GM12878 (cell line): ENCODE results near the gene ANKRD33. TPM values are rescaled to one million over a fixed set of nuclear protein-coding genes. Genes with fewer than 3 reads are reported as not detected.

Experiments used
- ATAC-seq: fragments of 200-7000 bp; cut with Tn5 transposase; 3 replicates; pipeline ENCODE4 v1.9.1; 2020; ENCODE audit warnings: mild to moderate bottlenecking, moderate library complexity
- BruUV-seq: library from RNA; stranded (reverse); fragments of 400-500 nt; replicated peaks from 2 replicates; lab custom pipeline; 2021; lab: Mats Ljungman, UMichigan
- CTCF ChIA-PET: fragments of 300-600 bp; sonication (Branson Sonifier 250); formaldehyde crosslinking; extraction: SDS; loops from one replicate; lab custom pipeline; 2021; ENCODE audit warnings: inconsistent platforms; lab: Yijun Ruan, JAX
- POLR2A ChIA-PET: fragments of 350-600 bp; formaldehyde crosslinking; extraction: SDS; loops from one replicate; lab custom pipeline; 2021; ENCODE audit warnings: inconsistent platforms; lab: Charles Lee
- RAD21 ChIA-PET: fragments of 300-600 bp; sonication (Branson Sonifier 250); formaldehyde crosslinking; loops from one replicate; lab custom pipeline; 2023; ENCODE audit warnings: antibody characterized with exemption; ENCODE audit not compliant: unreplicated experiment; lab: Charles Lee
- SMC1A ChIA-PET: fragments of 300-600 bp; sonication (Branson Sonifier 250); formaldehyde crosslinking; loops from one replicate; lab custom pipeline; 2023; ENCODE audit not compliant: unreplicated experiment, uncharacterized antibody; lab: Charles Lee
- DNase-seq: peaks from one replicate; pipeline ENCODE4 v3.0.0-alpha.2; 2011; ENCODE audit warnings: low read depth, low spot score
- FAIRE-seq: peaks from 3 replicates; lab custom pipeline; 2011; peaks lifted over from hg19 to GRCh38; lab: Jason Lieb, UNC
- H2AFZ ChIP-seq: 2 replicates; pipeline ENCODE4 v1.6.0; 2011; ENCODE audit warnings: low read depth, low read length, control low read depth; ENCODE audit not compliant: control insufficient read depth
- H3K27ac ChIP-seq: 2 replicates; pipeline ENCODE4 v1.5.1; 2011; ENCODE audit warnings: control low read depth; ENCODE audit not compliant: control insufficient read depth, insufficient read depth
- H3K27me3 ChIP-seq, 2 experiments: replicated peaks in 1 of 2; 2 replicates each; pipeline versions ENCODE4 v1.6.0 to v1.6.1; 2011; ENCODE audit warnings: low read length in 1 of 2; ENCODE audit not compliant: control insufficient read depth in 2 of 2, insufficient read depth in 2 of 2
- H3K36me3 ChIP-seq, 2 experiments: 2 replicates each; pipeline ENCODE4 v1.5.1; 2011; ENCODE audit warnings: low read length in 1 of 2; ENCODE audit not compliant: control insufficient read depth in 2 of 2, insufficient read depth in 2 of 2
- H3K4me1 ChIP-seq: 2 replicates; pipeline ENCODE4 v1.6.1; 2011; ENCODE audit warnings: mild to moderate bottlenecking, low read length, moderate library complexity, mixed read lengths; ENCODE audit not compliant: control insufficient read depth, insufficient read depth
- H3K4me2 ChIP-seq: 2 replicates; pipeline ENCODE4 v1.6.0; 2011; ENCODE audit warnings: control low read depth; ENCODE audit not compliant: control insufficient read depth, insufficient read depth
- H3K4me3 ChIP-seq: fragments of 200-600 bp; sonication (generic); 2 replicates; pipeline ENCODE4 v1.5.1; 2016
- H3K79me2 ChIP-seq: 2 replicates; pipeline ENCODE4 v1.6.0; 2011; ENCODE audit warnings: low read length; ENCODE audit not compliant: control insufficient read depth, insufficient read depth
- H3K9ac ChIP-seq: 2 replicates; pipeline ENCODE4 v1.8.0; 2011; ENCODE audit warnings: low read length, control low read depth, mixed read lengths; ENCODE audit not compliant: control insufficient read depth, insufficient read depth
- H3K9me3 ChIP-seq: replicated peaks from 3 replicates; pipeline ENCODE4 v1.5.1; 2011; ENCODE audit warnings: mild to moderate bottlenecking, low read length; ENCODE audit not compliant: control insufficient read depth, insufficient read depth
- H4K20me1 ChIP-seq: 2 replicates; pipeline ENCODE4 v1.6.0; 2011; ENCODE audit not compliant: control insufficient read depth, insufficient read depth
- ATF2 ChIP-seq: IDR thresholded peaks from 2 replicates; pipeline ENCODE4 v1.6.1; 2012; ENCODE audit warnings: low read length, inconsistent platforms
- CREB1 ChIP-seq: IDR thresholded peaks from 2 replicates; pipeline ENCODE4 v1.6.1; 2012; ENCODE audit warnings: low read depth, mild to moderate bottlenecking, inconsistent platforms
- HDAC6 ChIP-seq: fragments of 200-600 bp; sonication (generic); IDR thresholded peaks from one replicate; pipeline ENCODE4 v1.8.0; 2017; ENCODE audit warnings: antibody characterized with exemption; ENCODE audit not compliant: unreplicated experiment
- KLF5 ChIP-seq: fragments of 450-650 bp; IDR thresholded peaks from 2 replicates; pipeline ENCODE4 v1.6.1; 2014; ENCODE audit warnings: mild to moderate bottlenecking; ENCODE audit not compliant: partially characterized antibody
- PML ChIP-seq: IDR thresholded peaks from 2 replicates; pipeline ENCODE4 v1.6.1; 2012; ENCODE audit warnings: low read length, inconsistent platforms
- RELA ChIP-seq: fragments of 450-650 bp; IDR thresholded peaks from 2 replicates; pipeline ENCODE4 v1.8.0; 2014; ENCODE audit warnings: borderline replicate concordance; ENCODE audit not compliant: partially characterized antibody
- REST ChIP-seq: IDR thresholded peaks from 2 replicates; pipeline ENCODE4 v1.6.1; 2012; ENCODE audit warnings: mild to moderate bottlenecking, low read depth, low read length
- STAT1 ChIP-seq: fragments of 450-650 bp; conservative IDR thresholded peaks from 2 replicates; pipeline ENCODE4 v1.6.1; 2014; ENCODE audit warnings: antibody characterized with exemption, mild to moderate bottlenecking
- STAT3 ChIP-seq: IDR thresholded peaks from 2 replicates; pipeline ENCODE4 v1.6.1; 2011; ENCODE audit warnings: low read depth, low read length, improper control_type of control experiment
- SUPT20H ChIP-seq: IDR thresholded peaks from 2 replicates; pipeline ENCODE4 v1.6.1; 2011; ENCODE audit warnings: low read depth, mild to moderate bottlenecking, low read length, moderate library complexity, borderline replicate concordance; ENCODE audit not compliant: control insufficient read depth
- SUZ12 ChIP-seq: fragments of 200-600 bp; sonication (generic); IDR thresholded peaks from one replicate; pipeline ENCODE4 v1.6.1; 2018; ENCODE audit warnings: antibody characterized with exemption, mild to moderate bottlenecking; ENCODE audit not compliant: unreplicated experiment
- ZNF207 ChIP-seq: fragments of 450-650 bp; IDR thresholded peaks from 2 replicates; pipeline ENCODE4 v1.6.1; 2014; ENCODE audit warnings: antibody characterized with exemption, mild to moderate bottlenecking, borderline replicate concordance
- WGBS: methylation state at CpG from one replicate; pipeline ENCODE4 v1.1.6; 2016; ENCODE audit warnings: low lambda C conversion rate; ENCODE audit not compliant: insufficient replicate concordance, insufficient coverage; ENCODE audit errors: missing lambda C conversion rate; 5-methylcytosine and 5-hydroxymethylcytosine counted together
- in situ Hi-C: fragments of 300-500 bp; cut with MboI; formaldehyde crosslinking; loops from 9 replicates; pipeline ENCODE4 v1.14.3; 2018; ENCODE audit warnings: mixed read lengths
- intact Hi-C: fragments of 100-400 bp; cut with micrococcal nuclease; formaldehyde crosslinking; loops from one replicate; pipeline ENCODE4 v1.14.2; 2022; ENCODE audit not compliant: unreplicated experiment
- polyA plus RNA-seq, 11 experiments: library from polyadenylated mRNA; depleted of rRNA in 4 of 11; unstranded in 6 of 11; stranded (reverse) in 5 of 11; fragments of >200 nt; fragmentation: Nextera tagmentation in 4 of 11; fragmentation: Illumina TruSeq in 1 of 11; extraction: Ambion mirVana in 4 of 11; extraction: Trizol in 1 of 11; gene quantifications; 1 replicate in 1 of 11; 2 replicates in 10 of 11; pipeline versions ENCODE4 v1.2.1 to v1.2.3, GENCODE V29; 2011 to 2016; ENCODE audit warnings: inconsistent platforms in 2 of 11, missing spikeins in 2 of 11, low read depth in 1 of 11
- total RNA-seq, 4 experiments: library from RNA; depleted of rRNA in 3 of 4; stranded (reverse); fragments of >200 nt in 3 of 4; fragmentation: Illumina TruSeq in 1 of 4; extraction: Trizol in 1 of 4; gene quantifications; 2 replicates each; pipeline versions ENCODE4 v1.2.1 to v1.2.3, GENCODE V29; 2013 to 2021
- TF ChIP-seq, protein P1 (sequence below): IDR thresholded peaks from 2 replicates; pipeline ENCODE4 v1.6.1; 2011; ENCODE audit warnings: mild to moderate bottlenecking, low read depth, low read length, moderate library complexity; ENCODE audit not compliant: insufficient replicate concordance
- TF ChIP-seq, protein P2 (sequence below): IDR thresholded peaks from 2 replicates; pipeline ENCODE4 v1.6.1; 2012; ENCODE audit warnings: low read depth, low read length, improper control_type of control experiment
- TF ChIP-seq, protein P3 (sequence below): fragments of 150-350 bp; IDR thresholded peaks from 2 replicates; pipeline ENCODE4 v1.6.1; 2016; ENCODE audit warnings: low read depth, low read length

ANKRD33 gene
- total and polyA plus RNA-seq, 10 of the 15 experiments (the other 5 are each of a cell fraction or from before 2014, with no cell fraction given) = not detected

DNA sequence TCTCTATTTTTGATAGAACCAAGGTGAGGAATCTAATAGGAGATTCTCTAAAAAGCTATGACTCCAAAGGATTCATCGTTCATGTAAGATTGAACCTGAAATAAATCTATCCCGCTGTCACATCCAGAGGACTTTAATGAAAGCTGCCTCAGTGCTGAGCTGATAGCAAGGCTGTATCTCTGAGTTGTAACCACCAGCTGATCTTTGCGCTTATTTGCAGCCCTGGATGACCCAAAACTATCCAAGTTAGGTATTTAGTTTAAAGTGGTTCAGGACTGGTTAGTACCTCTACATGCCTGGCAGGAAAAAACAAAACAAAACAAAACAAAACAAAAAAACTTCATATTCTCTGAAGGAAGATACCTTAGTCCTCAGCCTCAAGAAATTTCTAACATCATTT lies 8.8 kb upstream of the ANKRD33 start:
- H3K4me2 ChIP-seq = no peak overlapping the region
- no peak overlapping the region for H3K9ac ChIP-seq
- BruUV-seq = no TSS peak
- 59% methylated on average over 3 of the region's 3 CpGs for WGBS
- no peaks in the 10 kb centered on the region for H3K9me3 ChIP-seq
- intact Hi-C loops = loop anchor here (10.0 kb wide), 1 partner anchor 344 kb away; no protein-coding TSS in a partner anchor
- RAD21 ChIA-PET = interaction anchor here (0.6 kb wide), 1 partner anchor 892 kb away, joined by 4 read pairs; no protein-coding TSS in a partner anchor
- DNase-seq (no peak), FAIRE-seq (no peak), ATAC-seq (no peak)
- CTCF ChIA-PET = interaction anchor here (0.6 to 1.2 kb wide), 2 partner anchors 18 to 146 kb away, joined by 3 to 4 read pairs; no protein-coding TSS in a partner anchor
- H3K27ac ChIP-seq = no peak overlapping the region
- no peaks in the 10 kb centered on the region for H4K20me1 ChIP-seq
- in situ Hi-C loops = loop anchor here (10.0 kb wide), 1 partner anchor 454 kb away; the partner anchor contains the start of gene SLC4A8
- H2AFZ ChIP-seq = no peak overlapping the region
- no peaks in the 10 kb centered on the region for H3K79me2 ChIP-seq
- no peaks in the 10 kb centered on the region for H3K4me1 ChIP-seq
- POLR2A ChIA-PET = no interaction called here
- SMC1A ChIA-PET = no interaction called here
- no peaks in the 10 kb centered on the region for H3K27me3 ChIP-seq
- no peaks in the 10 kb centered on the region for H3K36me3 ChIP-seq
- no peak overlapping the region for H3K4me3 ChIP-seq
- no peak for TF ChIP-seq REST
- TF ChIP-seq CREB1 = no peak
- no peak for TF ChIP-seq STAT3
- TF ChIP-seq KLF5 = no peak
- no peak for TF ChIP-seq RELA
- TF ChIP-seq SUZ12 = no peak
- no peak for TF ChIP-seq PML
- TF ChIP-seq ZNF207 = no peak
- TF ChIP-seq STAT1 = no peak
- TF ChIP-seq HDAC6 = no peak
- TF ChIP-seq, protein P1, sequence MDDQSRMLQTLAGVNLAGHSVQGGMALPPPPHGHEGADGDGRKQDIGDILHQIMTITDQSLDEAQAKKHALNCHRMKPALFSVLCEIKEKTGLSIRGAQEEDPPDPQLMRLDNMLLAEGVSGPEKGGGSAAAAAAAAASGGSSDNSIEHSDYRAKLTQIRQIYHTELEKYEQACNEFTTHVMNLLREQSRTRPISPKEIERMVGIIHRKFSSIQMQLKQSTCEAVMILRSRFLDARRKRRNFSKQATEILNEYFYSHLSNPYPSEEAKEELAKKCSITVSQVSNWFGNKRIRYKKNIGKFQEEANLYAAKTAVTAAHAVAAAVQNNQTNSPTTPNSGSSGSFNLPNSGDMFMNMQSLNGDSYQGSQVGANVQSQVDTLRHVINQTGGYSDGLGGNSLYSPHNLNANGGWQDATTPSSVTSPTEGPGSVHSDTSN = no peak
- TF ChIP-seq, protein P2, sequence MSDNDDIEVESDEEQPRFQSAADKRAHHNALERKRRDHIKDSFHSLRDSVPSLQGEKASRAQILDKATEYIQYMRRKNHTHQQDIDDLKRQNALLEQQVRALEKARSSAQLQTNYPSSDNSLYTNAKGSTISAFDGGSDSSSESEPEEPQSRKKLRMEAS = no peak
- no peak for TF ChIP-seq SUPT20H
- TF ChIP-seq, protein P3, sequence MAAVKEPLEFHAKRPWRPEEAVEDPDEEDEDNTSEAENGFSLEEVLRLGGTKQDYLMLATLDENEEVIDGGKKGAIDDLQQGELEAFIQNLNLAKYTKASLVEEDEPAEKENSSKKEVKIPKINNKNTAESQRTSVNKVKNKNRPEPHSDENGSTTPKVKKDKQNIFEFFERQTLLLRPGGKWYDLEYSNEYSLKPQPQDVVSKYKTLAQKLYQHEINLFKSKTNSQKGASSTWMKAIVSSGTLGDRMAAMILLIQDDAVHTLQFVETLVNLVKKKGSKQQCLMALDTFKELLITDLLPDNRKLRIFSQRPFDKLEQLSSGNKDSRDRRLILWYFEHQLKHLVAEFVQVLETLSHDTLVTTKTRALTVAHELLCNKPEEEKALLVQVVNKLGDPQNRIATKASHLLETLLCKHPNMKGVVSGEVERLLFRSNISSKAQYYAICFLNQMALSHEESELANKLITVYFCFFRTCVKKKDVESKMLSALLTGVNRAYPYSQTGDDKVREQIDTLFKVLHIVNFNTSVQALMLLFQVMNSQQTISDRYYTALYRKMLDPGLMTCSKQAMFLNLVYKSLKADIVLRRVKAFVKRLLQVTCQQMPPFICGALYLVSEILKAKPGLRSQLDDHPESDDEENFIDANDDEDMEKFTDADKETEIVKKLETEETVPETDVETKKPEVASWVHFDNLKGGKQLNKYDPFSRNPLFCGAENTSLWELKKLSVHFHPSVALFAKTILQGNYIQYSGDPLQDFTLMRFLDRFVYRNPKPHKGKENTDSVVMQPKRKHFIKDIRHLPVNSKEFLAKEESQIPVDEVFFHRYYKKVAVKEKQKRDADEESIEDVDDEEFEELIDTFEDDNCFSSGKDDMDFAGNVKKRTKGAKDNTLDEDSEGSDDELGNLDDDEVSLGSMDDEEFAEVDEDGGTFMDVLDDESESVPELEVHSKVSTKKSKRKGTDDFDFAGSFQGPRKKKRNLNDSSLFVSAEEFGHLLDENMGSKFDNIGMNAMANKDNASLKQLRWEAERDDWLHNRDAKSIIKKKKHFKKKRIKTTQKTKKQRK = no peak
- no peak for TF ChIP-seq ATF2
